ENCODE measurements around the gene LCAT.

LCAT gene

DNA sequence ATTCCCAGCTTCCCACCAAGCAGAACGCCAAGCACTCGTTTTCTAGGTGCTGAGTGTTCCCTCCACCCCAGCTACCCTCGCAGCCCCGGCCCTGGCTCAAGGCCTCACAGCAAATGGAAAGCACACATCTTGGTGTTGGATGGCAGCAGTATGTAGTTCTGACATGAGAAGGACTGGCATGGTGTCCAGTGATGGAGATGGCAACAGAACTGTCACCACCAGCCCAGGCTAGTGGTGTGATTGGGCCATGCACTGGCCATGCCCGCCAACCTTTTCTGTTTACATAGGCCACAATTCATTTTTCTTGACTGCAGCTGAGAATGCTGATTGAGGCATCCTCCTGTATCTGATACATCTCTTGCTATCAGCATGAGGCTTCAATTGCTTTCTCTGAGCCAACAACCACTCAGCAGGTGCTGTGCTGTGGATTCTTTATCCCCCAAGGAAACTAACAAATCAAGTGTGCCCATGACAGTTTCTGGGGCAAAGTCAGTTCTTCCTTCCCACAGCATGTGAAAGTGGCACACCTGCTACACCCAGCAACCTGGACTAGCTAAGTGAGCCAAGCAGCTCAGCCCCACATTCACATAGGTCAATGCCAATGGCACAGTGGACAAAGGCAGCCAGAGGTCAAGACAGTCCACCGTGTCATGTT, 20.7 kb upstream of the LCAT start:
- H4K91ac ChIP-seq (ENCODE audit: low read depth, low read length) = no peak overlapping the region
- H2BK5ac ChIP-seq (ENCODE audit: low read depth, low read length, poor library complexity) = no peak overlapping the region
- no CpG with 5 or more reads among the region's 6 CpGs for WGBS (ENCODE audit: extremely low coverage, insufficient coverage, insufficient read length)
- H3K79me1 ChIP-seq (ENCODE audit: low read length) = peaks cover 30% of the 10 kb centered on the region
- peak overlapping the region; percentile 8 for H3K4me3 ChIP-seq (ENCODE audit: low read depth, low read length)
- H3K14ac ChIP-seq (ENCODE audit: low read length) = peak overlapping the region; percentile 20
- peaks cover 29% of the 10 kb centered on the region for H3K79me2 ChIP-seq (ENCODE audit: control insufficient read depth, insufficient read depth, low read length, poor library complexity)
- no peak overlapping the region for H2BK12ac ChIP-seq (ENCODE audit: low read length)
- H3K27me3 ChIP-seq (ENCODE audit: insufficient read depth, low read length) = no peaks in the 10 kb centered on the region
- H3K23ac ChIP-seq (ENCODE audit: low read length) = peak overlapping the region; percentile 9
- peaks cover 2% of the 10 kb centered on the region for H3K9me3 ChIP-seq (ENCODE audit: insufficient read depth, low read depth, low read length)
- no peak for DNase-seq
- peaks cover 49 to 60% of the 10 kb centered on the region in 2 experiments for H3K36me3 ChIP-seq (ENCODE audit: control insufficient read depth in 1 of 2, insufficient read depth in 2 of 2, low read length in 2 of 2)
- H3K4me1 ChIP-seq (ENCODE audit: control insufficient read depth in 1 of 2, insufficient read depth in 2 of 2, low read length in 2 of 2) = peaks cover 28 to 29% of the 10 kb centered on the region in 2 experiments
- no peak overlapping the region for H2BK120ac ChIP-seq (ENCODE audit: insufficient read depth, low read length, poor library complexity)
- no peak overlapping the region for H3K27ac ChIP-seq (ENCODE audit: low read depth, low read length)
- H3K9ac ChIP-seq (ENCODE audit: low read length) = no peak overlapping the region
- no peak overlapping the region for H4K8ac ChIP-seq (ENCODE audit: low read depth, low read length)
- H2AFZ ChIP-seq (ENCODE audit: insufficient read depth, low read length, poor library complexity) = no peak overlapping the region
- no peak overlapping the region for H2AK5ac ChIP-seq (ENCODE audit: low read length)
- H4K12ac ChIP-seq (ENCODE audit: low read depth, low read length) = no peak overlapping the region
- H3K18ac ChIP-seq (ENCODE audit: low read length) = peak overlapping the region; percentile 51
- H3K4me2 ChIP-seq (ENCODE audit: low read length) = no peak overlapping the region
- peak overlapping the region; percentile 3 for H3K4ac ChIP-seq (ENCODE audit: low read depth, low read length)

DNA sequence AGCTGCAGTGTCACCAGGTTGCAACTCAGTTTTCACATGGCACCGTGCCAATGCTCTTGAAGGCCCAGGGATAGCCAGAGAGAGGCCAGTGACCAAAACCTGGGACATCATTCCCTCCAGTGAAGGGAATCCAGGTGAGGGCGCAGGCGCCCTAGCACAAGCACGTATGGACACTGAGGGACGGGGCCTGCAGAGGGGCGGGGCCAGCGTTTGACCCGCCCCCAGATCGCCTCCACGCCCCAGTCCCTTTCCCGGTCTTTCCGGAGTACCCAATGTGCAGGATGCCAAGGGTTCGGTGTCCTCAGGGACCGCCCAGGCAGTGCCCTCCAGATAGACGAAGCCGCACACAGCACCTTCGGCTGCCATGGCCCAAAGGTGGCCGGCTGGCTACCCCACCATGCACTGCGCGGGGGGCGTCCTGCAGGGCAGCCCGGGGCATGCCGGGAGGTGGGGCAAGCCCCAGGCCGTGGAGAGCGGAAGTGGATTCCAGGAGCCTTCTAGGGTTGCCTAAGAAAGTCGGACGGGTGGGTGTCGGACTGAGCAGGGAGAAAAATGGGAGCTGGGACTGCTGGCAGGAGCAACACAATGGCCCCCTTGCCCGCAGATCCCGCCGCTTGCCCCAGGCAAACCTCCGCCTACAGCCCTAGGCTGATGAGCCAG, 19.9 kb upstream of the LCAT start:
- Histone ChIP-seq H3K27ac (ENCODE audit: low read depth, low read length) (no peak overlapping the region), H2AFZ (ENCODE audit: insufficient read depth, low read length, poor library complexity) (no peak overlapping the region), H3K18ac (ENCODE audit: low read length) (peak overlapping the region; percentile 13), H2BK120ac (ENCODE audit: insufficient read depth, low read length, poor library complexity) (no peak overlapping the region), H4K8ac (ENCODE audit: low read depth, low read length) (no peak overlapping the region), H3K4ac (ENCODE audit: low read depth, low read length) (no peak overlapping the region), H2BK12ac (ENCODE audit: low read length) (no peak overlapping the region), H3K14ac (ENCODE audit: low read length) (no peak overlapping the region), H4K91ac (ENCODE audit: low read depth, low read length) (no peak overlapping the region), H3K4me1 (ENCODE audit: control insufficient read depth in 1 of 2, insufficient read depth in 2 of 2, low read length in 2 of 2) (peaks cover 26% of the 10 kb centered on the region in 2 experiments), H3K4me3 (ENCODE audit: low read depth, low read length) (no peak overlapping the region), H3K36me3 (ENCODE audit: control insufficient read depth in 1 of 2, insufficient read depth in 2 of 2, low read length in 2 of 2) (peaks cover 57 to 68% of the 10 kb centered on the region in 2 experiments), H4K12ac (ENCODE audit: low read depth, low read length) (peak overlapping the region; percentile 11), H2BK5ac (ENCODE audit: low read depth, low read length, poor library complexity) (no peak overlapping the region), H3K79me1 (ENCODE audit: low read length) (peaks cover 28% of the 10 kb centered on the region), H3K27me3 (ENCODE audit: insufficient read depth, low read length) (no peaks in the 10 kb centered on the region), H3K79me2 (ENCODE audit: control insufficient read depth, insufficient read depth, low read length, poor library complexity) (peaks cover 29% of the 10 kb centered on the region), H3K9ac (ENCODE audit: low read length) (no peak overlapping the region), H3K4me2 (ENCODE audit: low read length) (no peak overlapping the region), H3K9me3 (ENCODE audit: insufficient read depth, low read depth, low read length) (peaks cover 2% of the 10 kb centered on the region), H2AK5ac (ENCODE audit: low read length) (no peak overlapping the region), H3K23ac (ENCODE audit: low read length) (no peak overlapping the region)
- no CpG with 5 or more reads among the region's 32 CpGs for WGBS (ENCODE audit: extremely low coverage, insufficient coverage, insufficient read length)
- DNase-seq = peak; percentile 80 to 86

DNA sequence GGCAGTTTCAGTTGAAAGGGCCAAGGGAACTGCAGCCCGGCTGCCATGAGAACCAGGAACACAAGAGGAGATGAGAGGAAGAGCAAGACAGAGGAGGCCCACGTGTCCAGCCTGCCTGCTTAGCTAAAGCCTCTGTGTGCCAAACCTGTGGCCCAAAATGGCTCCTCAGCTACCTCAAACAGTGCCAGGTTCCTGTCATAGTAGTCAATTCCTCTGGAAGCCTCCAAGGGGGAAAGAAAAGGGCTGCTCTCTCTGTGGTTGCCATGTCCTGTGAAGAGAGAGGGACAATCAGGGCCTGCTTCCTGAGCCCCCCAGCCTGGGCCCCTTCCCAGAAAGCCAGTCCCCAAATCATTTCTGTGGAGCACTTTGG, 19.4 kb upstream of the LCAT start:
- no peak overlapping the region for H3K9ac ChIP-seq (ENCODE audit: low read length)

DNA sequence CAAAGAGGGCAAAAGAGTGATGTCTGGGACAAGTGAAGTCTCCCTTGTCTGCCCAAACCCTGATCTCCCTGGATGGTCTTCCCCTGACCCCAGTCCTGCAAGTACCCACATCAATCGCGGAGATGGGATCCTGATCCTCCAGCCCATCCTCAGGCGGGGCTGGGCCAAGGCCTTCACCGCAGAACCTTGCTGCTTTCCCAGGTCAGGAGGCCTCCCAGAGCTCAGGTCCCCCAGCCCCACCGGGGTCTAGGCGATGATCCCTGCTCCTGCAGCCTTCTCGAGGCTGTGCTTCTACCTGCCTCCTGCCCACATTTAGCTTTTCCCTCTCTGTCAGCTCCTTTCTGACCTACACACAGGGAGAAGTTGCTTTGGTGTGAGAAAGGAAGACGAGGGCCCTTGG, 18.2 kb upstream of the LCAT start:
- peaks cover 21 to 22% of the 10 kb centered on the region in 2 experiments for H3K4me1 ChIP-seq (ENCODE audit: control insufficient read depth in 1 of 2, insufficient read depth in 2 of 2, low read length in 2 of 2)
- H2BK120ac ChIP-seq (ENCODE audit: insufficient read depth, low read length, poor library complexity) = no peak overlapping the region
- H3K79me2 ChIP-seq (ENCODE audit: control insufficient read depth, insufficient read depth, low read length, poor library complexity) = peaks cover 16% of the 10 kb centered on the region
- H4K91ac ChIP-seq (ENCODE audit: low read depth, low read length) = no peak overlapping the region
- H2BK12ac ChIP-seq (ENCODE audit: low read length) = no peak overlapping the region
- H3K27me3 ChIP-seq (ENCODE audit: insufficient read depth, low read length) = no peaks in the 10 kb centered on the region
- H3K4me2 ChIP-seq (ENCODE audit: low read length) = no peak overlapping the region
- H3K36me3 ChIP-seq (ENCODE audit: control insufficient read depth in 1 of 2, insufficient read depth in 2 of 2, low read length in 2 of 2) = peaks cover 73 to 84% of the 10 kb centered on the region in 2 experiments
- no peak overlapping the region for H4K8ac ChIP-seq (ENCODE audit: low read depth, low read length)
- no peak overlapping the region for H3K27ac ChIP-seq (ENCODE audit: low read depth, low read length)
- H3K14ac ChIP-seq (ENCODE audit: low read length) = no peak overlapping the region
- no peak overlapping the region for H2AK5ac ChIP-seq (ENCODE audit: low read length)
- no CpG with 5 or more reads among the region's 8 CpGs for WGBS (ENCODE audit: extremely low coverage, insufficient coverage, insufficient read length)
- H3K18ac ChIP-seq (ENCODE audit: low read length) = peak overlapping the region; percentile 35
- peak overlapping the region; percentile 5 for H4K12ac ChIP-seq (ENCODE audit: low read depth, low read length)
- H2AFZ ChIP-seq (ENCODE audit: insufficient read depth, low read length, poor library complexity) = no peak overlapping the region
- H3K9ac ChIP-seq (ENCODE audit: low read length) = no peak overlapping the region
- no peak overlapping the region for H3K23ac ChIP-seq (ENCODE audit: low read length)
- H3K9me3 ChIP-seq (ENCODE audit: insufficient read depth, low read depth, low read length) = peaks cover 2% of the 10 kb centered on the region
- peaks cover 15% of the 10 kb centered on the region for H3K79me1 ChIP-seq (ENCODE audit: low read length)
- peak overlapping the region; percentile 12 for H3K4ac ChIP-seq (ENCODE audit: low read depth, low read length)
- no peak for DNase-seq
- H3K4me3 ChIP-seq (ENCODE audit: low read depth, low read length) = no peak overlapping the region
- no peak overlapping the region for H2BK5ac ChIP-seq (ENCODE audit: low read depth, low read length, poor library complexity)

More for the DNA sequence above, 19.4 kb upstream of the LCAT start:
- H3K9me3 ChIP-seq (ENCODE audit: insufficient read depth, low read depth, low read length) = peaks cover 2% of the 10 kb centered on the region
- no peak for DNase-seq
- no peak overlapping the region for H2BK12ac ChIP-seq (ENCODE audit: low read length)
- no CpG with 5 or more reads among the region's 2 CpGs for WGBS (ENCODE audit: extremely low coverage, insufficient coverage, insufficient read length)
- no peak overlapping the region for H3K27ac ChIP-seq (ENCODE audit: low read depth, low read length)
- no peak overlapping the region for H3K23ac ChIP-seq (ENCODE audit: low read length)
- H4K12ac ChIP-seq (ENCODE audit: low read depth, low read length) = no peak overlapping the region
- H3K36me3 ChIP-seq (ENCODE audit: control insufficient read depth in 1 of 2, insufficient read depth in 2 of 2, low read length in 2 of 2) = peaks cover 62 to 73% of the 10 kb centered on the region in 2 experiments
- no peak overlapping the region for H3K14ac ChIP-seq (ENCODE audit: low read length)
- H3K79me1 ChIP-seq (ENCODE audit: low read length) = peaks cover 25% of the 10 kb centered on the region
- H2AK5ac ChIP-seq (ENCODE audit: low read length) = no peak overlapping the region
- H3K4me1 ChIP-seq (ENCODE audit: control insufficient read depth in 1 of 2, insufficient read depth in 2 of 2, low read length in 2 of 2) = peaks cover 24 to 25% of the 10 kb centered on the region in 2 experiments
- H2BK120ac ChIP-seq (ENCODE audit: insufficient read depth, low read length, poor library complexity) = no peak overlapping the region
- H3K4ac ChIP-seq (ENCODE audit: low read depth, low read length) = no peak overlapping the region
- H3K27me3 ChIP-seq (ENCODE audit: insufficient read depth, low read length) = no peaks in the 10 kb centered on the region
- H3K18ac ChIP-seq (ENCODE audit: low read length) = peak overlapping the region; percentile 13
- H2AFZ ChIP-seq (ENCODE audit: insufficient read depth, low read length, poor library complexity) = no peak overlapping the region
- no peak overlapping the region for H2BK5ac ChIP-seq (ENCODE audit: low read depth, low read length, poor library complexity)
- no peak overlapping the region for H3K4me3 ChIP-seq (ENCODE audit: low read depth, low read length)
- H4K91ac ChIP-seq (ENCODE audit: low read depth, low read length) = no peak overlapping the region
- no peak overlapping the region for H4K8ac ChIP-seq (ENCODE audit: low read depth, low read length)
- H3K4me2 ChIP-seq (ENCODE audit: low read length) = no peak overlapping the region
- peaks cover 28% of the 10 kb centered on the region for H3K79me2 ChIP-seq (ENCODE audit: control insufficient read depth, insufficient read depth, low read length, poor library complexity)
